Right atrium auricular region (tissue), 2 donors: ENCODE measurements around the gene PCGF3. TPM values are rescaled to one million over a fixed set of nuclear protein-coding genes. Genes with fewer than 3 reads are reported as not detected.

Source experiments
- DNase-seq: peaks from one replicate; pipeline ENCODE4 v3.0.0-alpha.2; 2019; ENCODE audit warnings: low spot score
- H3K27ac ChIP-seq, 2 donors: fragments of 200-600 bp; sonication (generic); 1 replicate in 1 of 2; 2 replicates in 1 of 2; pipeline ENCODE4 v1.5.1; 2016 to 2019
- H3K27me3 ChIP-seq, 2 donors: fragments of 200-600 bp; sonication (generic); one replicate each; pipeline versions ENCODE4 v1.5.1 to v1.6.0; 2017 to 2019
- H3K36me3 ChIP-seq: fragments of 200-600 bp; sonication (generic); one replicate; pipeline ENCODE4 v1.5.1; 2016
- H3K4me1 ChIP-seq, 2 donors: fragments of 200-600 bp; sonication (generic); one replicate each; pipeline versions ENCODE4 v1.5.1 to v1.6.0; 2017 to 2019
- H3K4me3 ChIP-seq, 2 donors: fragments of 200-600 bp; sonication (generic); 1 replicate in 1 of 2; 2 replicates in 1 of 2; pipeline ENCODE4 v1.5.1; 2017 to 2019; ENCODE audit warnings: mild to moderate bottlenecking in 1 of 2, moderate library complexity in 1 of 2
- H3K9me3 ChIP-seq, 2 donors: fragments of 200-600 bp; sonication (generic); one replicate each; pipeline ENCODE4 v1.5.1; 2019
- CTCF ChIP-seq, 2 donors: fragments of 200-600 bp; sonication (generic); IDR thresholded peaks; one replicate each; pipeline ENCODE4 v1.5.1; 2019; ENCODE audit warnings: antibody characterized with exemption in 2 of 2
- total RNA-seq, 2 donors: library from RNA; depleted of rRNA; stranded (reverse); fragments of >200 nt; gene quantifications; one replicate each; pipeline ENCODE4 v1.1.0, GENCODE V29; 2016

PCGF3 gene
- total RNA-seq, 2 donors from 2014 or later: 17.9 to 22.6 TPM

GRCh38 chr4:807792-808191 lies 102.2 kb downstream of the PCGF3 start:
- Histone ChIP-seq H3K9me3 (peaks cover 0 to 6% of the 10 kb centered on the region in 2 donors), H3K27me3 (no peaks in the 10 kb centered on the region), H3K4me1 (no peaks in the 10 kb centered on the region), H3K4me3 (no peak overlapping the region), H3K36me3 (no peaks in the 10 kb centered on the region), H3K27ac (no peak overlapping the region)
- DNase-seq: no peak
- no peak for TF ChIP-seq CTCF (IDR thresholded peaks at IDR 0.05)

- DNase-seq: no peak
- H3K27ac ChIP-seq: no peak overlapping the region
- no peak overlapping the region for H3K4me3 ChIP-seq
- H3K4me1 ChIP-seq: no peaks in the 10 kb centered on the region
- H3K9me3 ChIP-seq: peaks cover 0 to 6% of the 10 kb centered on the region in 2 donors
- no peaks in the 10 kb centered on the region for H3K36me3 ChIP-seq
- no peak for TF ChIP-seq CTCF (IDR thresholded peaks at IDR 0.05)
- H3K27me3 ChIP-seq: no peaks in the 10 kb centered on the region
Measured at GRCh38 chr4:808860-809570, 103.4 kb downstream of the PCGF3 start.

GRCh38 chr4:813900-814299 lies 108.3 kb downstream of the PCGF3 start:
- no peak overlapping the region for H3K27ac ChIP-seq
- no peaks in the 10 kb centered on the region for H3K27me3 ChIP-seq
- no peaks in the 10 kb centered on the region for H3K4me1 ChIP-seq
- no peak for TF ChIP-seq CTCF (IDR thresholded peaks at IDR 0.05)
- H3K36me3 ChIP-seq: no peaks in the 10 kb centered on the region
- H3K4me3 ChIP-seq: no peak overlapping the region
- DNase-seq: no peak
- H3K9me3 ChIP-seq: no peaks in the 10 kb centered on the region

- no peak for DNase-seq
- Histone ChIP-seq H3K4me1 (no peaks in the 10 kb centered on the region), H3K4me3 (no peak overlapping the region), H3K36me3 (no peaks in the 10 kb centered on the region), H3K27me3 (no peaks in the 10 kb centered on the region), H3K27ac (no peak overlapping the region), H3K9me3 (no peaks in the 10 kb centered on the region)
- TF ChIP-seq CTCF (IDR thresholded peaks at IDR 0.05): no peak
Measured at GRCh38 chr4:814312-814850, 108.7 kb downstream of the PCGF3 start.

GRCh38 chr4:815464-816146 lies 110.0 kb downstream of the PCGF3 start:
- Histone ChIP-seq H3K36me3 (no peaks in the 10 kb centered on the region), H3K9me3 (no peaks in the 10 kb centered on the region), H3K27ac (no peak overlapping the region), H3K4me3 (no peak overlapping the region), H3K4me1 (no peaks in the 10 kb centered on the region), H3K27me3 (no peaks in the 10 kb centered on the region)
- no peak for DNase-seq
- no peak for TF ChIP-seq CTCF (IDR thresholded peaks at IDR 0.05)
